ENCODE results near the gene BMPR1B. TPM values are rescaled to one million over a fixed set of nuclear protein-coding genes. Genes with fewer than 3 reads are reported as not detected.

The BMPR1B gene
- total RNA-seq, 1 experiment from 2014 or later = 0.35 TPM

GRCh38 chr4:94765174-94765573 is 7.4 kb downstream of the BMPR1B start:
- Histone ChIP-seq H4K20me1 (ENCODE audit: control insufficient read depth, insufficient read depth, insufficient read length) (no peaks in the 10 kb centered on the region), H4K8ac (replicated peaks; ENCODE audit: insufficient read length, low read depth, low read length) (no peak overlapping the region), H2BK20ac (ENCODE audit: low read depth, low read length, poor library complexity, severe bottlenecking) (no peak overlapping the region), H3K27me3 (ENCODE audit: insufficient read depth, low read length) (no peaks in the 10 kb centered on the region), H2AK5ac (ENCODE audit: insufficient read length, low read length) (no peak overlapping the region), H3T11ph (ENCODE audit: low read length) (no peak overlapping the region), H3K4ac (ENCODE audit: low read depth, low read length) (no peak overlapping the region), H3K9ac (ENCODE audit: extremely low read depth, insufficient read length, low read length) (no peak overlapping the region), H2BK5ac (ENCODE audit: insufficient read length, low read length) (no peak overlapping the region), H3K18ac (ENCODE audit: insufficient read length, low read depth, low read length) (no peak overlapping the region), H3K4me1 (ENCODE audit: insufficient read depth, low read length) (no peaks in the 10 kb centered on the region), H4K91ac (ENCODE audit: insufficient read length, low read depth, low read length) (no peak overlapping the region), H3K23me2 (ENCODE audit: insufficient read length, low read depth, low read length, poor library complexity, severe bottlenecking) (no peaks in the 10 kb centered on the region), H3K27ac (ENCODE audit: insufficient read length, low read depth, low read length) (no peak overlapping the region), H3K79me2 (ENCODE audit: insufficient read depth, low read length) (no peaks in the 10 kb centered on the region), H2BK15ac (ENCODE audit: low read depth, low read length) (no peak overlapping the region), H4K5ac (ENCODE audit: insufficient read length, low read depth, low read length) (no peak overlapping the region), H3K23ac (ENCODE audit: insufficient read length, low read depth, low read length) (no peak overlapping the region), H3K9me3 (ENCODE audit: control insufficient read depth, low read depth, low read length) (no peaks in the 10 kb centered on the region), H3K79me1 (ENCODE audit: insufficient read depth, low read depth, low read length, poor library complexity, severe bottlenecking) (no peaks in the 10 kb centered on the region), H2BK120ac (ENCODE audit: low read depth, low read length, poor library complexity, severe bottlenecking) (no peak overlapping the region), H3K56ac (ENCODE audit: insufficient read length, low read depth, low read length) (no peak overlapping the region), H2AFZ (ENCODE audit: low read length) (no peak overlapping the region), H3K4me2 (ENCODE audit: insufficient read depth, insufficient read length, low read length) (no peak overlapping the region), H3K14ac (ENCODE audit: insufficient read depth, low read length) (no peak overlapping the region), H2BK12ac (ENCODE audit: insufficient read length, low read depth, low read length) (no peak overlapping the region)
- no peak overlapping the region for H3K27ac Mint-ChIP-seq
- peaks cover 2 to 3% of the 10 kb centered on the region in 2 experiments; a peak in 2 of 4 replicates for H3K4me1 Mint-ChIP-seq
- no peak for TF ChIP-seq CTCF (conservative IDR thresholded peaks at IDR 0.05)
- H3K4me3 Mint-ChIP-seq = no peak overlapping the region
- H3K9me3 Mint-ChIP-seq = no peaks in the 10 kb centered on the region
- H3K27me3 Mint-ChIP-seq (ENCODE audit: low read depth) = peaks cover 12% of the 10 kb centered on the region
- H3K36me3 Mint-ChIP-seq (ENCODE audit: insufficient read depth in 1 of 3, low read depth in 3 of 3) = no peaks in the 10 kb centered on the region
- DNase-seq = no peak
- no CpG with 5 or more reads among the region's 3 CpGs for WGBS (ENCODE audit: extremely low coverage, insufficient read length, low lambda C conversion rate)

Data from H9 (cell line).